GM12872 (cell line): ENCODE data around the gene UBE2E1.
A peak's percentile ranks its signal among the peaks of the same experiment; 100 is the strongest.

ENCODE experiments used
- TF ChIP-seq, protein P1 (sequence below): IDR thresholded peaks from 3 replicates; pipeline ENCODE4 v1.5.1; 2011; ENCODE audit warnings: low read depth, mild to moderate bottlenecking, low read length, moderate library complexity; ENCODE audit not compliant: insufficient read depth

Gene UBE2E1

GRCh38 chr3:23861689-23862088, 55.9 kb downstream of the UBE2E1 start:
- TF ChIP-seq, protein P1, sequence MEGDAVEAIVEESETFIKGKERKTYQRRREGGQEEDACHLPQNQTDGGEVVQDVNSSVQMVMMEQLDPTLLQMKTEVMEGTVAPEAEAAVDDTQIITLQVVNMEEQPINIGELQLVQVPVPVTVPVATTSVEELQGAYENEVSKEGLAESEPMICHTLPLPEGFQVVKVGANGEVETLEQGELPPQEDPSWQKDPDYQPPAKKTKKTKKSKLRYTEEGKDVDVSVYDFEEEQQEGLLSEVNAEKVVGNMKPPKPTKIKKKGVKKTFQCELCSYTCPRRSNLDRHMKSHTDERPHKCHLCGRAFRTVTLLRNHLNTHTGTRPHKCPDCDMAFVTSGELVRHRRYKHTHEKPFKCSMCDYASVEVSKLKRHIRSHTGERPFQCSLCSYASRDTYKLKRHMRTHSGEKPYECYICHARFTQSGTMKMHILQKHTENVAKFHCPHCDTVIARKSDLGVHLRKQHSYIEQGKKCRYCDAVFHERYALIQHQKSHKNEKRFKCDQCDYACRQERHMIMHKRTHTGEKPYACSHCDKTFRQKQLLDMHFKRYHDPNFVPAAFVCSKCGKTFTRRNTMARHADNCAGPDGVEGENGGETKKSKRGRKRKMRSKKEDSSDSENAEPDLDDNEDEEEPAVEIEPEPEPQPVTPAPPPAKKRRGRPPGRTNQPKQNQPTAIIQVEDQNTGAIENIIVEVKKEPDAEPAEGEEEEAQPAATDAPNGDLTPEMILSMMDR, result no peak

DNA sequence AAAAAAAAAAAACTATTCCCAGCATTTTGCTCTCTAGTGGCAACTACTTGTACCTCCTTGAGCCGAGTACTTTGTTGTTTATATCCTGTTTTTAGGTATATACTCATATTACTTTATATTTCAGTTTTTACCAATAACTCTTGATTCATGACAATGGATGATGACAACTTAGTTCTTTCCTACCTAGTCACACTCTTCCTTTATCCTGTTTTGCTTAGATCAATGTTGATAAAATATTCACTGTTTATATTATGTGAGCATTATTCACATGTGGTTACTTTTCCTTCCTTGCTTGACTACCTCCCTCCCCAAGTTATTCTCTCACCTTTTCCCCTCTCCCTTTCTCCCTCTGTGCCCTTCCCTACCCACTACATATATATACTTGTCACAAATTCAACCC, 57.3 kb downstream of the UBE2E1 start:
- TF ChIP-seq, protein P1, result no peak

- TF ChIP-seq, protein P1, result no peak
These were observed 59.2 kb downstream of the UBE2E1 start for GRCh38 chr3:23864931-23865330.

DNA sequence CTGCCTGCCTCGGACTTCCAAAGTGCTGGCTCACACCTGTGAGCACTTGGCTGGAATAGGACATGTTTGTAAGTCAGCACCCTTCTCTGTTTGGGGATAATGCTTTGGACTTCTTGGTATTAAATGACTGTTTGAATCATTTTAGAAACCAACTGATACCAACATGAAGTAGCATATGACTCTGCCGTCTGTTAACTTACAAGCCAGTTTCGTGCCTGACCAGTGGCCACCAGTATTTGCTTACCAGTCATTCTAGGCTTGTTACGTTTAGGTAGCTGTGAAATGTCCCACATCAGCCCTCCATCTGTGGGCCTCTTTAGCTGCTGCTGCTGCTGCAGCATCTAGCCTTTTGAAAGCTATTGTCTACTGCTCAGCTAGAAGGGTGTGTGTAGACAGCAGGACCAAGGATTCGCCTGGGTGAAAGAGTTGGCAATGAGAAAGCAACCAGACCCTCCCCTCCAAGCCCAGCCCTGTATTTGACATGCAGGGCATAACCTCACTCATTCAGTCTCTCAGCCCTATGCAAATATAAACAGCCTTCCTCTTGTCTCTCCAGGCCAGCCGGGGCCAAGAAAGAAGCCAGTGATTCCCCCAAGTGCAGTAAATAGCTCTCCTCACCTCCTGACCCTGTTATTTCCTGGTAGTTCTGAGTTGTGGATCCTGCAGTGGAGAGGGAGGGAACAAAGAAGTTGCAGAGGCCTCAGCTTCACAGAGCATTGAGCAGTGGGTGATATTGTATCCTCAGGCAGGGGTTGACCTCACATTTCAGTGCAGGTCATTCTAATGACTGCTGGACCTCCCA, 60.0 kb downstream of the UBE2E1 start:
- TF ChIP-seq, protein P1, result no peak

DNA sequence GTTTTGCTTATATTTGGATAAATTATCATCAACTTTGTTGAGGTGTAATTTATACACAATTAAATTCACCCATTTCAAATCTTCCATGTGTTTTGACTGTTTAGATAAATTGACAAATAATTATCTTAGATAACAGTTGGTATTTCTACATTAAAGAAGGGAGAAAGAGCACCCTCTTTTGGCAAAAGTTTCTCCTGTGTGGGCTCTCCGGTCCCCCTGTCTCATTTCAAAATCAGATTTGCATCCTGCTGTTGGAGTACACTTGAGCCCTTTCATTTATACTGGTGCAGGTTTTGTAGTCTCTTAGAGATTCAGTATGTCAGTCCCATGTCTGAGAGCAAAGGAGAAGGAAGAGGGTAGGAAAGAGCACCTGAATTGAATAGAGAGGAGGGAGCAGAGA, 61.6 kb downstream of the UBE2E1 start:
- TF ChIP-seq, protein P1, result 0 out of 3 replicates have a peak, but pooled peaks have one; percentile 19

DNA sequence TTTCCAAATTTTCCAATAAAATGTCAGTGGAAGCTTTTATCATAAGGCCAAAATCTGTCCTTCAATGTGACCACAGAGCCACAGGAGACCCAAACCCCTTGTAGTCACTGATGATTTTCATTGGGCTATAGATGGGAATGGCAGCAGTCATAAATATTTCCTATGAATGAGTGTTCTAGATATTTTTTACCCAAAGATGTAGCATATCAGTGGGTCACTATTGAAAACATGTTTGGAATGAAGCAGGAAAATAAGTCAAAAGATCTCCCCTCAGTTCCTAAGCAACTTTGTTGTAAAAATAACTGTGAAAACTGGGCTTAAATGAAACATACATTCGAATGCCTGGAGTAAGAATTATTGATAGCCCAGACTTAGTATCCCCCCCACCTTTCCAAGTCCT, 62.1 kb downstream of the UBE2E1 start:
- TF ChIP-seq, protein P1, result no peak

- TF ChIP-seq, protein P1, result no peak
These were observed 64.4 kb downstream of the UBE2E1 start for GRCh38 chr3:23869977-23870662.
